ENCODE data around the gene RAI1.

GRCh38 chr17:17837966-17838962 is 157.0 kb downstream of the RAI1 start:
- TF ChIP-seq CTCF (IDR thresholded peaks at IDR 0.05 in 2 of 3, conservative IDR thresholded peaks at IDR 0.05 in 1 of 3; ENCODE audit: control insufficient read depth in 2 of 3, extremely low read depth in 1 of 3, insufficient read depth in 1 of 3, low read depth in 3 of 3, low read length in 3 of 3) (no peak), SREBF2 (IDR thresholded peaks at IDR 0.05; ENCODE audit: low read length) (no peak), PKNOX1 (IDR thresholded peaks at IDR 0.05) (no peak), SREBF1 (IDR thresholded peaks at IDR 0.05; ENCODE audit: low read length) (no peak), ZZZ3 (IDR thresholded peaks at IDR 0.05; ENCODE audit: control insufficient read depth, insufficient read length, low read depth) (no peak), SP1 (IDR thresholded peaks at IDR 0.05; ENCODE audit: low read depth, low read length) (no peak), NFYA (IDR thresholded peaks at IDR 0.05; ENCODE audit: borderline replicate concordance, low read depth, low read length) (no peak), SMC3 (IDR thresholded peaks at IDR 0.05; ENCODE audit: borderline replicate concordance, low read length) (no peak), EGR1 (IDR thresholded peaks at IDR 0.05; ENCODE audit: borderline replicate concordance in 1 of 2, low read depth in 2 of 2, low read length in 2 of 2) (no peak)
- TF ChIP-seq, protein P1, sequence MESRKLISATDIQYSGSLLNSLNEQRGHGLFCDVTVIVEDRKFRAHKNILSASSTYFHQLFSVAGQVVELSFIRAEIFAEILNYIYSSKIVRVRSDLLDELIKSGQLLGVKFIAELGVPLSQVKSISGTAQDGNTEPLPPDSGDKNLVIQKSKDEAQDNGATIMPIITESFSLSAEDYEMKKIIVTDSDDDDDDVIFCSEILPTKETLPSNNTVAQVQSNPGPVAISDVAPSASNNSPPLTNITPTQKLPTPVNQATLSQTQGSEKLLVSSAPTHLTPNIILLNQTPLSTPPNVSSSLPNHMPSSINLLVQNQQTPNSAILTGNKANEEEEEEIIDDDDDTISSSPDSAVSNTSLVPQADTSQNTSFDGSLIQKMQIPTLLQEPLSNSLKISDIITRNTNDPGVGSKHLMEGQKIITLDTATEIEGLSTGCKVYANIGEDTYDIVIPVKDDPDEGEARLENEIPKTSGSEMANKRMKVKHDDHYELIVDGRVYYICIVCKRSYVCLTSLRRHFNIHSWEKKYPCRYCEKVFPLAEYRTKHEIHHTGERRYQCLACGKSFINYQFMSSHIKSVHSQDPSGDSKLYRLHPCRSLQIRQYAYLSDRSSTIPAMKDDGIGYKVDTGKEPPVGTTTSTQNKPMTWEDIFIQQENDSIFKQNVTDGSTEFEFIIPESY (IDR thresholded peaks at IDR 0.05), result no peak
